GM12878 (cell line): Measurements from ENCODE around the gene EBPL. TPM values are rescaled to one million over a fixed set of nuclear protein-coding genes. Genes with fewer than 3 reads are reported as not detected.

Experiments used
- ATAC-seq: fragments of 200-7000 bp; cut with Tn5 transposase; 3 replicates; pipeline ENCODE4 v1.9.1; 2020; ENCODE audit warnings: mild to moderate bottlenecking, moderate library complexity
- BruUV-seq: library from RNA; stranded (reverse); fragments of 400-500 nt; replicated peaks from 2 replicates; lab custom pipeline; 2021; lab: Mats Ljungman, UMichigan
- CTCF ChIA-PET: fragments of 300-600 bp; sonication (Branson Sonifier 250); formaldehyde crosslinking; extraction: SDS; loops from one replicate; lab custom pipeline; 2021; ENCODE audit warnings: inconsistent platforms; lab: Yijun Ruan, JAX
- POLR2A ChIA-PET: fragments of 350-600 bp; formaldehyde crosslinking; extraction: SDS; loops from one replicate; lab custom pipeline; 2021; ENCODE audit warnings: inconsistent platforms; lab: Charles Lee
- RAD21 ChIA-PET: fragments of 300-600 bp; sonication (Branson Sonifier 250); formaldehyde crosslinking; loops from one replicate; lab custom pipeline; 2023; ENCODE audit warnings: antibody characterized with exemption; ENCODE audit not compliant: unreplicated experiment; lab: Charles Lee
- SMC1A ChIA-PET: fragments of 300-600 bp; sonication (Branson Sonifier 250); formaldehyde crosslinking; loops from one replicate; lab custom pipeline; 2023; ENCODE audit not compliant: unreplicated experiment, uncharacterized antibody; lab: Charles Lee
- DNase-seq: peaks from one replicate; pipeline ENCODE4 v3.0.0-alpha.2; 2011; ENCODE audit warnings: low read depth, low spot score
- FAIRE-seq: peaks from 3 replicates; lab custom pipeline; 2011; peaks lifted over from hg19 to GRCh38; lab: Jason Lieb, UNC
- H2AFZ ChIP-seq: 2 replicates; pipeline ENCODE4 v1.6.0; 2011; ENCODE audit warnings: low read depth, low read length, control low read depth; ENCODE audit not compliant: control insufficient read depth
- H3K27ac ChIP-seq: 2 replicates; pipeline ENCODE4 v1.5.1; 2011; ENCODE audit warnings: control low read depth; ENCODE audit not compliant: control insufficient read depth, insufficient read depth
- H3K27me3 ChIP-seq, 2 experiments: replicated peaks in 1 of 2; 2 replicates each; pipeline versions ENCODE4 v1.6.0 to v1.6.1; 2011; ENCODE audit warnings: low read length in 1 of 2; ENCODE audit not compliant: control insufficient read depth in 2 of 2, insufficient read depth in 2 of 2
- H3K36me3 ChIP-seq, 2 experiments: 2 replicates each; pipeline ENCODE4 v1.5.1; 2011; ENCODE audit warnings: low read length in 1 of 2; ENCODE audit not compliant: control insufficient read depth in 2 of 2, insufficient read depth in 2 of 2
- H3K4me1 ChIP-seq: 2 replicates; pipeline ENCODE4 v1.6.1; 2011; ENCODE audit warnings: mild to moderate bottlenecking, low read length, moderate library complexity, mixed read lengths; ENCODE audit not compliant: control insufficient read depth, insufficient read depth
- H3K4me2 ChIP-seq: 2 replicates; pipeline ENCODE4 v1.6.0; 2011; ENCODE audit warnings: control low read depth; ENCODE audit not compliant: control insufficient read depth, insufficient read depth
- H3K4me3 ChIP-seq: fragments of 200-600 bp; sonication (generic); 2 replicates; pipeline ENCODE4 v1.5.1; 2016
- H3K79me2 ChIP-seq: 2 replicates; pipeline ENCODE4 v1.6.0; 2011; ENCODE audit warnings: low read length; ENCODE audit not compliant: control insufficient read depth, insufficient read depth
- H3K9ac ChIP-seq: 2 replicates; pipeline ENCODE4 v1.8.0; 2011; ENCODE audit warnings: low read length, control low read depth, mixed read lengths; ENCODE audit not compliant: control insufficient read depth, insufficient read depth
- H3K9me3 ChIP-seq: replicated peaks from 3 replicates; pipeline ENCODE4 v1.5.1; 2011; ENCODE audit warnings: mild to moderate bottlenecking, low read length; ENCODE audit not compliant: control insufficient read depth, insufficient read depth
- H4K20me1 ChIP-seq: 2 replicates; pipeline ENCODE4 v1.6.0; 2011; ENCODE audit not compliant: control insufficient read depth, insufficient read depth
- EED ChIP-seq: sonication (generic); IDR thresholded peaks from 2 replicates; pipeline ENCODE4 v1.6.1; 2016; ENCODE audit warnings: antibody characterized with exemption, low read depth
- EGR1 ChIP-seq, 2 experiments: IDR thresholded peaks; 1 replicate in 1 of 2; 2 replicates in 1 of 2; pipeline ENCODE4 v1.6.1; 2011 to 2012; ENCODE audit warnings: low read depth in 2 of 2, low read length in 2 of 2, borderline replicate concordance in 1 of 2, mild to moderate bottlenecking in 1 of 2, moderate library complexity in 1 of 2
- MEF2A ChIP-seq: IDR thresholded peaks from 2 replicates; pipeline ENCODE4 v1.6.1; 2011; ENCODE audit warnings: low read depth, mild to moderate bottlenecking, low read length, moderate library complexity; ENCODE audit not compliant: insufficient read depth
- MYB ChIP-seq: fragments of 150-350 bp; IDR thresholded peaks from 2 replicates; pipeline ENCODE4 v1.6.1; 2014; ENCODE audit warnings: mild to moderate bottlenecking, low read depth, low read length, borderline replicate concordance
- PML ChIP-seq: IDR thresholded peaks from 2 replicates; pipeline ENCODE4 v1.6.1; 2012; ENCODE audit warnings: low read length, inconsistent platforms
- STAT1 ChIP-seq: fragments of 450-650 bp; conservative IDR thresholded peaks from 2 replicates; pipeline ENCODE4 v1.6.1; 2014; ENCODE audit warnings: antibody characterized with exemption, mild to moderate bottlenecking
- WRNIP1 ChIP-seq: IDR thresholded peaks from 2 replicates; pipeline ENCODE4 v1.6.1; 2011; ENCODE audit warnings: low read depth, low read length, improper control_type of control experiment, borderline replicate concordance
- ZNF217 ChIP-seq: fragments of 450-650 bp; IDR thresholded peaks from 2 replicates; pipeline ENCODE4 v1.6.1; 2017; ENCODE audit warnings: antibody characterized with exemption, mild to moderate bottlenecking
- WGBS: methylation state at CpG from one replicate; pipeline ENCODE4 v1.1.6; 2016; ENCODE audit warnings: low lambda C conversion rate; ENCODE audit not compliant: insufficient replicate concordance, insufficient coverage; ENCODE audit errors: missing lambda C conversion rate; 5-methylcytosine and 5-hydroxymethylcytosine counted together
- in situ Hi-C: fragments of 300-500 bp; cut with MboI; formaldehyde crosslinking; loops from 9 replicates; pipeline ENCODE4 v1.14.3; 2018; ENCODE audit warnings: mixed read lengths
- intact Hi-C: fragments of 100-400 bp; cut with micrococcal nuclease; formaldehyde crosslinking; loops from one replicate; pipeline ENCODE4 v1.14.2; 2022; ENCODE audit not compliant: unreplicated experiment
- polyA plus RNA-seq, 11 experiments: library from polyadenylated mRNA; depleted of rRNA in 4 of 11; unstranded in 6 of 11; stranded (reverse) in 5 of 11; fragments of >200 nt; fragmentation: Nextera tagmentation in 4 of 11; fragmentation: Illumina TruSeq in 1 of 11; extraction: Ambion mirVana in 4 of 11; extraction: Trizol in 1 of 11; gene quantifications; 1 replicate in 1 of 11; 2 replicates in 10 of 11; pipeline versions ENCODE4 v1.2.1 to v1.2.3, GENCODE V29; 2011 to 2016; ENCODE audit warnings: inconsistent platforms in 2 of 11, missing spikeins in 2 of 11, low read depth in 1 of 11
- total RNA-seq, 4 experiments: library from RNA; depleted of rRNA in 3 of 4; stranded (reverse); fragments of >200 nt in 3 of 4; fragmentation: Illumina TruSeq in 1 of 4; extraction: Trizol in 1 of 4; gene quantifications; 2 replicates each; pipeline versions ENCODE4 v1.2.1 to v1.2.3, GENCODE V29; 2013 to 2021
- TF ChIP-seq, protein P1 (sequence below): fragments of 450-650 bp; IDR thresholded peaks from 2 replicates; pipeline ENCODE4 v1.6.1; 2016; ENCODE audit warnings: mild to moderate bottlenecking, moderate library complexity, borderline replicate concordance

EBPL gene
- total and polyA plus RNA-seq, 10 of the 15 experiments (the other 5 are each of a cell fraction or from before 2014, with no cell fraction given) = 6.2 to 72.8 (median 43.5) TPM

GRCh38 chr13:49664606-49665005, 26.7 kb downstream of the EBPL start:
- ChIA-PET CTCF (no interaction called here), SMC1A (no interaction called here)
- ATAC-seq (no peak), DNase-seq (no peak)
- no peak overlapping the region for H3K27ac ChIP-seq
- H4K20me1 ChIP-seq = no peaks in the 10 kb centered on the region
- no peaks in the 10 kb centered on the region for H3K9me3 ChIP-seq
- H3K27me3 ChIP-seq = no peaks in the 10 kb centered on the region
- intact Hi-C loops = no loop called here
- TF ChIP-seq ZNF217 (no peak), PML (no peak), EGR1 (IDR thresholded peaks at IDR 0.05; ENCODE audit: borderline replicate concordance in 1 of 2, low read depth in 2 of 2, low read length in 2 of 2) (no peak), MEF2A (no peak), MYB (no peak), EED (no peak), STAT1 (no peak), WRNIP1 (no peak)
- TF ChIP-seq, protein P1, sequence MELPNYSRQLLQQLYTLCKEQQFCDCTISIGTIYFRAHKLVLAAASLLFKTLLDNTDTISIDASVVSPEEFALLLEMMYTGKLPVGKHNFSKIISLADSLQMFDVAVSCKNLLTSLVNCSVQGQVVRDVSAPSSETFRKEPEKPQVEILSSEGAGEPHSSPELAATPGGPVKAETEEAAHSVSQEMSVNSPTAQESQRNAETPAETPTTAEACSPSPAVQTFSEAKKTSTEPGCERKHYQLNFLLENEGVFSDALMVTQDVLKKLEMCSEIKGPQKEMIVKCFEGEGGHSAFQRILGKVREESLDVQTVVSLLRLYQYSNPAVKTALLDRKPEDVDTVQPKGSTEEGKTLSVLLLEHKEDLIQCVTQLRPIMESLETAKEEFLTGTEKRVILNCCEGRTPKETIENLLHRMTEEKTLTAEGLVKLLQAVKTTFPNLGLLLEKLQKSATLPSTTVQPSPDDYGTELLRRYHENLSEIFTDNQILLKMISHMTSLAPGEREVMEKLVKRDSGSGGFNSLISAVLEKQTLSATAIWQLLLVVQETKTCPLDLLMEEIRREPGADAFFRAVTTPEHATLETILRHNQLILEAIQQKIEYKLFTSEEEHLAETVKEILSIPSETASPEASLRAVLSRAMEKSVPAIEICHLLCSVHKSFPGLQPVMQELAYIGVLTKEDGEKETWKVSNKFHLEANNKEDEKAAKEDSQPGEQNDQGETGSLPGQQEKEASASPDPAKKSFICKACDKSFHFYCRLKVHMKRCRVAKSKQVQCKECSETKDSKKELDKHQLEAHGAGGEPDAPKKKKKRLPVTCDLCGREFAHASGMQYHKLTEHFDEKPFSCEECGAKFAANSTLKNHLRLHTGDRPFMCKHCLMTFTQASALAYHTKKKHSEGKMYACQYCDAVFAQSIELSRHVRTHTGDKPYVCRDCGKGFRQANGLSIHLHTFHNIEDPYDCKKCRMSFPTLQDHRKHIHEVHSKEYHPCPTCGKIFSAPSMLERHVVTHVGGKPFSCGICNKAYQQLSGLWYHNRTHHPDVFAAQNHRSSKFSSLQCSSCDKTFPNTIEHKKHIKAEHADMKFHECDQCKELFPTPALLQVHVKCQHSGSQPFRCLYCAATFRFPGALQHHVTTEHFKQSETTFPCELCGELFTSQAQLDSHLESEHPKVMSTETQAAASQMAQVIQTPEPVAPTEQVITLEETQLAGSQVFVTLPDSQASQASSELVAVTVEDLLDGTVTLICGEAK = no peak
- TF ChIP-seq, all 136 proteins: peak for 0
- POLR2A ChIA-PET = no interaction called here
- in situ Hi-C loops = loop anchor here (5.0 to 25.0 kb wide), 2 partner anchors 183 to 1398 kb away; no protein-coding TSS in a partner anchor
- Histone ChIP-seq H2AFZ (no peak overlapping the region), H3K79me2 (no peaks in the 10 kb centered on the region), H3K4me2 (no peak overlapping the region), H3K9ac (no peak overlapping the region), H3K4me3 (no peak overlapping the region), H3K36me3 (peaks cover 3 to 4% of the 10 kb centered on the region in 2 experiments; a peak in 3 of 4 replicates), H3K4me1 (no peaks in the 10 kb centered on the region)
- no TSS peak for BruUV-seq
- RAD21 ChIA-PET = interaction anchor here (0.6 kb wide), 1 partner anchor 594 kb away, joined by 3 read pairs; no protein-coding TSS in a partner anchor
- no peak for FAIRE-seq
- 87% methylated on average over 4 of the region's 4 CpGs for WGBS
